Measurements from ENCODE around the gene TRMT44. TPM values are rescaled to one million over a fixed set of nuclear protein-coding genes. Genes with fewer than 3 reads are reported as not detected.

Gene TRMT44
- total and polyA plus RNA-seq, 2 of the 4 experiments (the other 2 are of a cell fraction): 7.3 to 8.1 TPM

DNA sequence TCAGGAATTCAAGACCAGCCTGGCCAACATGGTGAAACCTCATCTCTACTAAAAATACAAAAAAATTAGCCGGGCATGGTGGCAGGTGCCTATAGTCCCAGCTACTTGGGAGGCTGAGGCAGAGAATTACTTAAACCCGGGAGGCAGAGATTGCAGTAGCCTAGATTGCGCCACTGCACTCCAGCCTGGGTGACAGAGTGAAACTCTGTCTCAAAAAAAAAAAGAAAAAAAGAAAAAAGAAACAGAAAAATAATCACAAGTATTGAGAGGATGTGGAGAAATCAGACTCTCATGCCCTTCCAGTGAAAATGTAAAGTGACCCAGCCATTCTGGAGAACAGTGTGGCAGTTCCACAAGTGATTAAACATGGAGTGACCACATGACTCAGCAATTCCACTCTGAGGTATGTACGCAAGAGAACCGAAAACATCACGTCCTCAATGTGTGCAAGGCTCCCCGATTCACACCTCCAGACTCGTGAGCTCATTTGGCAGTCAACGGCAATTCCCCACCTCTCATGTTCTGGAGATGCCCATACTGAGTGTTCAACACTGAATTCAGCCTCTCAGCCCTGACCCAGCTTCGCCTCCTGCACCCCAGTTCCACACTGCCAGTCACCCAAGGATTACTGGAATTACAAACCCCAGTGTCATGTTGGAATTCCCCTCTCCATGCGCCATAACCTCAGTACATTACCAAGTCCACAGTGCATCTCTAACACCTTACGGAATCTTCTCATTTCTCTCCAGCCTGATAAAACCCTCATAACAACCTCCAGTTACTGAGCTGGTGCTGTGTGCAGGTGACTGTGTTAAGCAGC is 21.1 kb upstream of the TRMT44 start:
- POLR2A ChIA-PET (ENCODE audit: unreplicated experiment): no interaction called here
- peak; percentile 57 for DNase-seq
- peaks cover 12% of the 10 kb centered on the region; the same call in 1 of the 2 replicates for H4K20me1 ChIP-seq (ENCODE audit: insufficient read depth, low read length)
- TF ChIP-seq POLR2A (IDR thresholded peaks at IDR 0.05; ENCODE audit: low read depth, low read length) (no peak), NFE2L2 (IDR thresholded peaks at IDR 0.05; ENCODE audit: low read depth, low read length) (peak; percentile 94), SMC3 (IDR thresholded peaks at IDR 0.05; ENCODE audit: low read depth, low read length) (no peak), RFX5 (IDR thresholded peaks at IDR 0.05; ENCODE audit: low read depth, low read length) (no peak), CEBPB (IDR thresholded peaks at IDR 0.05; ENCODE audit: low read depth, low read length) (peak; percentile 36; the same call in 1 of the 2 replicates), FOS (IDR thresholded peaks at IDR 0.05; ENCODE audit: low read depth, low read length) (no peak), RAD21 (IDR thresholded peaks at IDR 0.05; ENCODE audit: low read length) (no peak), MAZ (IDR thresholded peaks at IDR 0.05; ENCODE audit: borderline replicate concordance, low read depth, low read length) (no peak), MAFK (IDR thresholded peaks at IDR 0.05; ENCODE audit: low read depth, low read length) (peak; percentile 63), CTCF (conservative IDR thresholded peaks at IDR 0.05; ENCODE audit: low read depth, low read length) (no peak), BHLHE40 (IDR thresholded peaks at IDR 0.05; ENCODE audit: low read depth, low read length) (peak; percentile 84), RCOR1 (IDR thresholded peaks at IDR 0.05; ENCODE audit: insufficient replicate concordance, low read length) (no peak), MXI1 (IDR thresholded peaks at IDR 0.05; ENCODE audit: borderline replicate concordance, low read depth, low read length) (no peak)
- TF ChIP-seq, protein P1, sequence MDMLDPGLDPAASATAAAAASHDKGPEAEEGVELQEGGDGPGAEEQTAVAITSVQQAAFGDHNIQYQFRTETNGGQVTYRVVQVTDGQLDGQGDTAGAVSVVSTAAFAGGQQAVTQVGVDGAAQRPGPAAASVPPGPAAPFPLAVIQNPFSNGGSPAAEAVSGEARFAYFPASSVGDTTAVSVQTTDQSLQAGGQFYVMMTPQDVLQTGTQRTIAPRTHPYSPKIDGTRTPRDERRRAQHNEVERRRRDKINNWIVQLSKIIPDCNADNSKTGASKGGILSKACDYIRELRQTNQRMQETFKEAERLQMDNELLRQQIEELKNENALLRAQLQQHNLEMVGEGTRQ (IDR thresholded peaks at IDR 0.05; ENCODE audit: low read depth, low read length): no peak

More for the DNA sequence above, 21.1 kb upstream of the TRMT44 start:
- peak overlapping the region in 1 of 2 experiments; percentile 46; a peak in 2 of 4 replicates for H4K8ac ChIP-seq (ENCODE audit: low read depth in 2 of 2, low read length in 2 of 2)
- H2BK5ac ChIP-seq (ENCODE audit: low read depth, low read length, poor library complexity, severe bottlenecking): peak overlapping the region; percentile 18
- H3K4me3 ChIP-seq (ENCODE audit: insufficient read depth, low read depth, low read length): no peak overlapping the region
- no peak overlapping the region for H2AK9ac ChIP-seq (replicated peaks; ENCODE audit: low read depth, low read length, poor library complexity)
- dilution Hi-C loops (cut with HindIII; ENCODE audit: low sequenced_read_pairs, unreplicated experiment): no loop called here
- peak overlapping the region; percentile 28; the same call in 1 of the 2 replicates for H3K14ac ChIP-seq (replicated peaks; ENCODE audit: low read depth, low read length)
- peak overlapping the region; percentile 42; the same call in 1 of the 2 replicates for H4K5ac ChIP-seq (ENCODE audit: low read depth, low read length)
- peaks cover 10% of the 10 kb centered on the region for H3K9me1 ChIP-seq (ENCODE audit: insufficient read depth, low read length)
- H3K79me1 ChIP-seq (ENCODE audit: low read depth in 1 of 2, low read length in 2 of 2): peaks cover 6 to 35% of the 10 kb centered on the region in 2 experiments; a peak in 2 of 4 replicates
- H3K23ac ChIP-seq (ENCODE audit: low read depth, low read length): no peak overlapping the region
- no peaks in the 10 kb centered on the region for H3K27me3 ChIP-seq (ENCODE audit: control insufficient read depth, insufficient read depth, low read length)
- H3K9ac ChIP-seq (ENCODE audit: low read depth, low read length): no peak overlapping the region
- in situ Hi-C loops (cut with MboI; ENCODE audit: low sequenced_read_pairs): no loop called here
- peak overlapping the region; percentile 12; the same call in 1 of the 3 replicates for H2BK15ac ChIP-seq (ENCODE audit: low read depth, low read length)
- intact Hi-C loops (cut with micrococcal nuclease): no loop called here
- 88% methylated on average over 4 of the region's 12 CpGs; no CpG with 5 or more reads in 1 of the 2 experiments for WGBS, 2 experiments (ENCODE audit: extremely low coverage in 2 of 2, insufficient read length in 1 of 2)
- H3K4ac ChIP-seq (ENCODE audit: low read depth, low read length): peak overlapping the region; percentile 63
- peaks cover 14% of the 10 kb centered on the region for H3K36me3 ChIP-seq (ENCODE audit: control insufficient read depth, insufficient read depth, low read length)
- H3K27ac ChIP-seq (ENCODE audit: insufficient read depth, low read length): peak overlapping the region; percentile 2; the same call in 1 of the 2 replicates
- BruUV-seq (replicated peaks): no TSS peak
- H2BK120ac ChIP-seq (ENCODE audit: low read depth, low read length): peak overlapping the region; percentile 43; the same call in 1 of the 2 replicates
- peak overlapping the region; percentile 14 for H3K18ac ChIP-seq (ENCODE audit: low read depth, low read length)
- CTCF ChIA-PET: interaction anchor here (1.0 kb wide), 2 partner anchors 8 to 60 kb away, joined by 3 read pairs; no protein-coding TSS in a partner anchor
- peaks cover 7% of the 10 kb centered on the region for H3K4me1 ChIP-seq (ENCODE audit: control insufficient read depth, insufficient read depth, low read length)
- H3K9me3 ChIP-seq (ENCODE audit: control insufficient read depth, insufficient read depth, low read length): no peaks in the 10 kb centered on the region
- H3K56ac ChIP-seq (ENCODE audit: extremely low read depth, insufficient read depth, low read length): no peak overlapping the region
- ATAC-seq (ENCODE audit: low read depth): peak; percentile 78
- H4K91ac ChIP-seq (ENCODE audit: insufficient read depth, low read depth, low read length): no peak overlapping the region; the same call in 1 of the 2 replicates
- H2AK5ac ChIP-seq (ENCODE audit: low read depth, low read length): peak overlapping the region; percentile 22; the same call in 1 of the 2 replicates
- peak overlapping the region; percentile 52 for H2AFZ ChIP-seq (replicated peaks; ENCODE audit: low read length, poor library complexity)
- H3K4me2 ChIP-seq (ENCODE audit: low read depth, low read length): peak overlapping the region; percentile 44; the same call in 1 of the 2 replicates
- H2BK20ac ChIP-seq (ENCODE audit: low read depth, low read length): peak overlapping the region; percentile 18; the same call in 1 of the 2 replicates
